Smooth muscle cell (in vitro differentiated cells): ENCODE measurements around the gene SCARF2. TPM values are rescaled to one million over a fixed set of nuclear protein-coding genes. Genes with fewer than 3 reads are reported as not detected.

Experiments
- DNase-seq: peaks from one replicate; lab custom pipeline; 2025; ENCODE audit not compliant: unreplicated experiment; lab: John Stamatoyannopoulos, UW
- H2AFZ ChIP-seq: fragments of 200-600 bp; sonication (generic); 2 replicates; pipeline ENCODE4 v1.6.0; 2016; ENCODE audit warnings: antibody characterized with exemption, low read depth, mild to moderate bottlenecking
- H3F3A ChIP-seq: fragments of 200-600 bp; sonication (generic); 2 replicates; pipeline ENCODE4 v1.6.0; 2017; ENCODE audit warnings: antibody characterized with exemption, low read depth
- H3K27ac ChIP-seq: fragments of 200-600 bp; sonication (generic); 2 replicates; pipeline ENCODE4 v1.5.1; 2016; ENCODE audit warnings: low read depth, mild to moderate bottlenecking
- H3K27me3 ChIP-seq: fragments of 200-600 bp; sonication (generic); 2 replicates; pipeline ENCODE4 v1.6.1; 2016; ENCODE audit warnings: low read depth, mild to moderate bottlenecking
- H3K36me3 ChIP-seq: fragments of 200-600 bp; sonication (generic); 2 replicates; pipeline ENCODE4 v1.5.1; 2016; ENCODE audit warnings: low read depth
- H3K4me1 ChIP-seq: fragments of 200-600 bp; sonication (generic); 2 replicates; pipeline ENCODE4 v1.5.1; 2016; ENCODE audit warnings: low read depth
- H3K4me2 ChIP-seq: fragments of 200-600 bp; sonication (generic); 2 replicates; pipeline ENCODE4 v1.6.0; 2016; ENCODE audit warnings: mild to moderate bottlenecking
- H3K4me3 ChIP-seq: fragments of 200-600 bp; sonication (generic); 2 replicates; pipeline ENCODE4 v1.5.1; 2016; ENCODE audit warnings: mild to moderate bottlenecking
- H3K79me2 ChIP-seq: fragments of 200-600 bp; sonication (generic); 2 replicates; pipeline ENCODE4 v1.6.0; 2016; ENCODE audit warnings: low read depth, mild to moderate bottlenecking
- H3K9ac ChIP-seq: fragments of 200-600 bp; sonication (generic); 2 replicates; pipeline ENCODE4 v1.6.0; 2016; ENCODE audit warnings: low read depth
- H3K9me3 ChIP-seq: fragments of 200-600 bp; sonication (generic); replicated peaks from 2 replicates; pipeline ENCODE4 v1.5.1; 2016; ENCODE audit warnings: low read depth
- H4K20me1 ChIP-seq: fragments of 200-600 bp; sonication (generic); 2 replicates; pipeline ENCODE4 v1.6.0; 2016; ENCODE audit warnings: low read depth
- CTCF ChIP-seq: fragments of 200-600 bp; sonication (generic); IDR thresholded peaks from 2 replicates; pipeline ENCODE4 v1.5.1; 2017; ENCODE audit warnings: borderline replicate concordance, mild to moderate bottlenecking, antibody characterized with exemption; ENCODE audit not compliant: insufficient read depth, poor library complexity, severe bottlenecking
- WGBS: methylation state at CpG from one replicate; pipeline ENCODE4 v1.1.7; 2016; ENCODE audit warnings: low lambda C conversion rate; 5-methylcytosine and 5-hydroxymethylcytosine counted together
- polyA plus RNA-seq: library from polyadenylated mRNA; unstranded; fragments of >200 nt; fragmentation: Nextera tagmentation; extraction: Ambion mirVana; gene quantifications from 2 replicates; pipeline ENCODE4 v1.2.1, GENCODE V29; 2016
- total RNA-seq: library from RNA; depleted of rRNA; stranded (reverse); fragments of >200 nt; gene quantifications from 2 replicates; pipeline ENCODE4 v1.2.3, GENCODE V29; 2014

SCARF2 gene
- total and polyA plus RNA-seq, 2 experiments from 2014 or later: 30.9 to 89.8 TPM

- Histone ChIP-seq H2AFZ (no peak overlapping the region), H3K27me3 (no peaks in the 10 kb centered on the region), H3K9ac (no peak overlapping the region), H3K4me2 (no peak overlapping the region), H3K4me1 (no peaks in the 10 kb centered on the region), H3K9me3 (no peaks in the 10 kb centered on the region), H3K27ac (no peak overlapping the region), H3K36me3 (no peaks in the 10 kb centered on the region), H3F3A (no peaks in the 10 kb centered on the region), H4K20me1 (no peaks in the 10 kb centered on the region), H3K4me3 (no peak overlapping the region), H3K79me2 (no peaks in the 10 kb centered on the region)
- 90% methylated on average over 4 of the region's 4 CpGs for WGBS
- DNase-seq: no peak
- TF ChIP-seq CTCF: no peak
Measured at GRCh38 chr22:20386972-20387371, 50.7 kb downstream of the SCARF2 start.

GRCh38 chr22:20386336-20386735 lies 51.3 kb downstream of the SCARF2 start:
- no peak for TF ChIP-seq CTCF
- Histone ChIP-seq H4K20me1 (no peaks in the 10 kb centered on the region), H3K27ac (no peak overlapping the region), H3K36me3 (no peaks in the 10 kb centered on the region), H3K4me3 (no peak overlapping the region), H3K27me3 (no peaks in the 10 kb centered on the region), H3K9ac (no peak overlapping the region), H2AFZ (no peak overlapping the region), H3K79me2 (no peaks in the 10 kb centered on the region), H3K9me3 (no peaks in the 10 kb centered on the region), H3K4me1 (no peaks in the 10 kb centered on the region), H3K4me2 (no peak overlapping the region), H3F3A (no peaks in the 10 kb centered on the region)
- 97% methylated on average over 2 of the region's 2 CpGs for WGBS
- DNase-seq: no peak

GRCh38 chr22:20384865-20385264 lies 52.8 kb downstream of the SCARF2 start:
- Histone ChIP-seq H4K20me1 (no peaks in the 10 kb centered on the region), H3K4me2 (no peak overlapping the region), H2AFZ (no peak overlapping the region), H3K36me3 (no peaks in the 10 kb centered on the region), H3K27ac (no peak overlapping the region), H3K9me3 (no peaks in the 10 kb centered on the region), H3K79me2 (no peaks in the 10 kb centered on the region), H3F3A (no peaks in the 10 kb centered on the region), H3K4me3 (no peak overlapping the region), H3K27me3 (no peaks in the 10 kb centered on the region), H3K4me1 (no peaks in the 10 kb centered on the region), H3K9ac (no peak overlapping the region)
- no peak for DNase-seq
- TF ChIP-seq CTCF: no peak
- WGBS: 94% methylated on average over 6 of the region's 6 CpGs

- Histone ChIP-seq H3K27ac (no peak overlapping the region), H3K4me1 (no peaks in the 10 kb centered on the region), H3K36me3 (no peaks in the 10 kb centered on the region), H3K9ac (no peak overlapping the region), H2AFZ (no peak overlapping the region), H4K20me1 (no peaks in the 10 kb centered on the region), H3K27me3 (no peaks in the 10 kb centered on the region), H3K9me3 (no peaks in the 10 kb centered on the region), H3K79me2 (no peaks in the 10 kb centered on the region), H3K4me2 (no peak overlapping the region), H3F3A (no peaks in the 10 kb centered on the region), H3K4me3 (no peak overlapping the region)
- no peak for TF ChIP-seq CTCF
- no peak for DNase-seq
- WGBS: 85% methylated on average over 2 of the region's 2 CpGs
Measured at GRCh38 chr22:20384171-20384570, 53.5 kb downstream of the SCARF2 start.
